Kidney (tissue), 14 donors: Measurements from ENCODE around the gene TMEM178B. TPM values are rescaled to one million over a fixed set of nuclear protein-coding genes. Genes with fewer than 3 reads are reported as not detected.

Source experiments
- DNase-seq, 5 donors: peaks; one replicate each; pipeline ENCODE4 v3.0.0-alpha.2; 2013 to 2020
- FAIRE-seq: peaks from 2 replicates; lab custom pipeline; 2012; peaks lifted over from hg19 to GRCh38; lab: Jason Lieb, UNC
- H3K27ac ChIP-seq, 2 donors: one replicate each; pipeline ENCODE4 v1.7.0; 2013; ENCODE audit warnings: low read depth in 2 of 2, low read length in 2 of 2, inconsistent platforms in 1 of 2
- H3K27me3 ChIP-seq: one replicate; pipeline ENCODE4 v1.7.1; 2013; ENCODE audit warnings: low read length, inconsistent platforms; ENCODE audit not compliant: control insufficient read depth, insufficient read depth
- H3K36me3 ChIP-seq, 3 donors: one replicate each; pipeline versions ENCODE4 v1.7.0 to v1.7.1; 2013; ENCODE audit warnings: low read length in 3 of 3, control low read depth in 1 of 3, inconsistent platforms in 1 of 3; ENCODE audit not compliant: insufficient read depth in 3 of 3, control insufficient read depth in 2 of 3
- H3K4me1 ChIP-seq, 3 donors: one replicate each; pipeline versions ENCODE4 v1.7.0 to v1.7.1; 2013; ENCODE audit warnings: low read length in 3 of 3, inconsistent platforms in 1 of 3, low read depth in 1 of 3; ENCODE audit not compliant: control insufficient read depth in 2 of 3, insufficient read depth in 2 of 3
- H3K4me3 ChIP-seq, 3 donors: one replicate each; pipeline versions ENCODE4 v1.7.0 to v1.8.1; 2013; ENCODE audit warnings: low read length in 3 of 3, control low read depth in 1 of 3, inconsistent platforms in 1 of 3
- H3K9ac ChIP-seq, 3 donors: one replicate each; pipeline versions ENCODE4 v1.7.0 to v1.7.1; 2013; ENCODE audit warnings: low read length in 3 of 3, control low read depth in 1 of 3, inconsistent platforms in 1 of 3
- H3K9me3 ChIP-seq, 3 donors: one replicate each; pipeline versions ENCODE4 v1.7.0 to v1.7.1; 2013; ENCODE audit warnings: low read length in 3 of 3, control low read depth in 1 of 3, inconsistent platforms in 1 of 3; ENCODE audit not compliant: control insufficient read depth in 2 of 3, insufficient read depth in 1 of 3
- CTCF ChIP-seq: IDR thresholded peaks from 3 replicates; pipeline ENCODE4 v1.5.1; 2012; ENCODE audit warnings: mild to moderate bottlenecking, moderate library complexity, borderline replicate concordance; ENCODE audit not compliant: insufficient read depth; ENCODE audit errors: extremely low read depth
- intact Hi-C: fragments of 100-400 bp; cut with DNase I; formaldehyde crosslinking; loops from one replicate; pipeline ENCODE4 v1.11.1; 2022
- polyA plus RNA-seq: library from polyadenylated mRNA; stranded (reverse); fragments of 350-450 nt; fragmentation: Illumina TruSeq; extraction: RNeasy Lipid Tissue Mini Kit (QIAGEN cat#74804); gene quantifications from one replicate; pipeline ENCODE4 v1.2.3, GENCODE V29; 2014; ENCODE audit warnings: low read depth, low replicate concordance; ENCODE audit not compliant: insufficient read depth
- total RNA-seq: library from RNA; stranded (reverse); fragmentation: NEBNext Ultra II Directional; extraction: Animal tissue kit (Norgen Biotek cat#: 25700); gene quantifications from one replicate; pipeline ENCODE4 v1.2.1, GENCODE V29; 2021
- donor health status: control.
- donor health status: control.
- donor health status: control.
- donor health status: control.
- donor health status: control.
- donor health status: DM: yes; HTN: yes; CAD: no.
- donor health status: Normal renal cell carcinoma (clear cell type).

The TMEM178B gene
- total and polyA plus RNA-seq, 2 donors from 2014 or later, result 0.58 to 20.0 TPM

GRCh38 chr7:141263983-141264382 lies 190.1 kb downstream of the TMEM178B start:
- Histone ChIP-seq H3K27me3 (no peaks in the 10 kb centered on the region), H3K9ac (no peak overlapping the region), H3K4me3 (no peak overlapping the region), H3K9me3 (no peaks in the 10 kb centered on the region), H3K36me3 (no peaks in the 10 kb centered on the region), H3K27ac (no peak overlapping the region), H3K4me1 (no peaks in the 10 kb centered on the region)
- no peak for TF ChIP-seq CTCF
- no peak for FAIRE-seq
- DNase-seq, result no peak
- intact Hi-C loops, result no loop called here

GRCh38 chr7:141264511-141264910 lies 190.6 kb downstream of the TMEM178B start:
- intact Hi-C loops, result no loop called here
- DNase-seq (no peak), FAIRE-seq (no peak)
- H3K9me3 ChIP-seq, result no peaks in the 10 kb centered on the region
- H3K9ac ChIP-seq, result no peak overlapping the region
- H3K4me3 ChIP-seq, result no peak overlapping the region
- no peak overlapping the region for H3K27ac ChIP-seq
- TF ChIP-seq CTCF, result no peak
- no peaks in the 10 kb centered on the region for H3K27me3 ChIP-seq
- no peaks in the 10 kb centered on the region for H3K4me1 ChIP-seq
- H3K36me3 ChIP-seq, result no peaks in the 10 kb centered on the region

- FAIRE-seq, result no peak
- H3K4me1 ChIP-seq, result no peaks in the 10 kb centered on the region
- H3K9me3 ChIP-seq, result no peaks in the 10 kb centered on the region
- no peak for TF ChIP-seq CTCF
- H3K27ac ChIP-seq, result no peak overlapping the region
- no peaks in the 10 kb centered on the region for H3K27me3 ChIP-seq
- H3K4me3 ChIP-seq, result no peak overlapping the region
- intact Hi-C loops, result no loop called here
- H3K9ac ChIP-seq, result no peak overlapping the region
- no peaks in the 10 kb centered on the region for H3K36me3 ChIP-seq
- no peak for DNase-seq
Observed at GRCh38 chr7:141265668-141266067, 191.8 kb downstream of the TMEM178B start.

GRCh38 chr7:141268614-141269013 lies 194.8 kb downstream of the TMEM178B start:
- TF ChIP-seq CTCF, result no peak
- DNase-seq (no peak), FAIRE-seq (no peak)
- no peaks in the 10 kb centered on the region for H3K36me3 ChIP-seq
- no peak overlapping the region for H3K9ac ChIP-seq
- intact Hi-C loops, result no loop called here
- H3K27me3 ChIP-seq, result no peaks in the 10 kb centered on the region
- H3K4me3 ChIP-seq, result no peak overlapping the region
- H3K4me1 ChIP-seq, result no peaks in the 10 kb centered on the region
- H3K9me3 ChIP-seq, result no peaks in the 10 kb centered on the region
- no peak overlapping the region for H3K27ac ChIP-seq
